Measurements from ENCODE around the gene REEP1. TPM values are rescaled to one million over a fixed set of nuclear protein-coding genes. Genes with fewer than 3 reads are reported as not detected.

REEP1 gene
- total and polyA plus RNA-seq, 3 donors from 2014 or later: 112 to 342 (median 241) TPM

DNA sequence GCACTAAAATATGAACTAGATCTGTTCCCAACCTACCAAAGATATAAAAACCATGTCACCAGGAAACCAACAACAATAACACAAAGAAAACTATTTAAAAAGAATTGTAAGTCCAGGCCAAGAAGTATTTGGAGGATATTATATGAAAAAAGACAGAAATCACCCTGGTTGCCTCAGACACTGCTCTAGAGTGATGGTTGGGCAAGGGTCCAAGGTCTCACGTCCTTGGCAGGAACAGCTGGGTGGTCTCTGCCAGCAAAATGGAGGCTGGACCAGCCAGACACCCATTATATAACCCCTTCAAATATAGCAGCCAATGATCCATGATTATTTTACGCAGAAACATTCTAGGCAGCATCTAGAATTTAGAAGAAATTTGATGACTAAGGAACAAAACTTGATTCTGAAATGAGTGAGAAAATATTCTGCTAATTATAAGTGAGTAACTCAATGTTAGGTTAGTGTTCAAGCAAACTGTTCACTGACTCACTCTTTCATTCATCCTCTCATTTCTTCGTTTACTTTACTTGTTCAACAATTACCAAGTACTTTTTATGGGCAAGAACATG lies 102.8 kb downstream of the REEP1 start:
- TF ChIP-seq CTCF (IDR thresholded peaks at IDR 0.05) (no peak), POLR2A (IDR thresholded peaks at IDR 0.05) (no peak)
- no peaks in the 10 kb centered on the region for H3K9me3 ChIP-seq
- H3K4me3 ChIP-seq: no peak overlapping the region
- peaks cover 12% of the 10 kb centered on the region for H3K4me1 ChIP-seq
- no peak for DNase-seq
- intact Hi-C loops (cut with DNase I; ENCODE audit: low total_unique reads): no loop called here
- no peak overlapping the region for H3K27ac ChIP-seq
- H3K27me3 ChIP-seq: no peaks in the 10 kb centered on the region
- no peaks in the 10 kb centered on the region for H3K36me3 ChIP-seq (ENCODE audit: low read depth, missing control alignments)
- WGBS, 2 donors: 60 to 69% methylated on average over 3 of the region's 3 CpGs

DNA sequence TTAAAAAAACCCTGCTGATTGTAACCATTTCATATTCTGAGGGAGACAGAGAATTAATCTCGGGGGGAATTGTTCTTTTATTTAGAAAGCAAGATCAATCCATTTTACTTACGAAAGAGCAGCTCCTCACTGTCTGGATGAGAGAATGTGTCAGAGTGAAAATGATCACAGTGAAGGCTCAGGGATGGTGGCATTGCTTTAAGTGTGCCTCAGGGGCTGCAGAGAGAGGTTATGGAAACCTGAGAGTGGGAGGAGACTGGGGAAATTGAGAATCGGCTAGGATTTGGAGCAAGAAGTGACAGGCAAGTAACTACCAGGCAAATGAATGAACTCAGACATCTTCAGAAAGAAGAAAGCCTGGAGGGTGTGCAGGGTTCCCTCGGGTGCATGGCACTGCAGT lies 104.0 kb downstream of the REEP1 start:
- no peaks in the 10 kb centered on the region for H3K36me3 ChIP-seq (ENCODE audit: low read depth, missing control alignments)
- H3K4me1 ChIP-seq: peaks cover 8% of the 10 kb centered on the region
- 72 to 75% methylated on average over 4 of the region's 4 CpGs for WGBS, 2 donors
- TF ChIP-seq POLR2A (IDR thresholded peaks at IDR 0.05) (no peak), CTCF (IDR thresholded peaks at IDR 0.05) (no peak)
- no peak overlapping the region for H3K4me3 ChIP-seq
- no peaks in the 10 kb centered on the region for H3K9me3 ChIP-seq
- intact Hi-C loops (cut with DNase I; ENCODE audit: low total_unique reads): no loop called here
- DNase-seq: no peak
- no peaks in the 10 kb centered on the region for H3K27me3 ChIP-seq
- no peak overlapping the region for H3K27ac ChIP-seq

GRCh38 chr2:86232910-86233309 lies 104.5 kb downstream of the REEP1 start:
- TF ChIP-seq POLR2A (IDR thresholded peaks at IDR 0.05) (no peak), CTCF (IDR thresholded peaks at IDR 0.05) (no peak)
- Histone ChIP-seq H3K4me3 (no peak overlapping the region), H3K36me3 (ENCODE audit: low read depth, missing control alignments) (no peaks in the 10 kb centered on the region), H3K9me3 (no peaks in the 10 kb centered on the region), H3K27me3 (no peaks in the 10 kb centered on the region), H3K27ac (no peak overlapping the region), H3K4me1 (peaks cover 3% of the 10 kb centered on the region)
- 92 to 94% methylated on average over 6 of the region's 6 CpGs for WGBS, 2 donors
- intact Hi-C loops (cut with DNase I; ENCODE audit: low total_unique reads): no loop called here
- DNase-seq: no peak

DNA sequence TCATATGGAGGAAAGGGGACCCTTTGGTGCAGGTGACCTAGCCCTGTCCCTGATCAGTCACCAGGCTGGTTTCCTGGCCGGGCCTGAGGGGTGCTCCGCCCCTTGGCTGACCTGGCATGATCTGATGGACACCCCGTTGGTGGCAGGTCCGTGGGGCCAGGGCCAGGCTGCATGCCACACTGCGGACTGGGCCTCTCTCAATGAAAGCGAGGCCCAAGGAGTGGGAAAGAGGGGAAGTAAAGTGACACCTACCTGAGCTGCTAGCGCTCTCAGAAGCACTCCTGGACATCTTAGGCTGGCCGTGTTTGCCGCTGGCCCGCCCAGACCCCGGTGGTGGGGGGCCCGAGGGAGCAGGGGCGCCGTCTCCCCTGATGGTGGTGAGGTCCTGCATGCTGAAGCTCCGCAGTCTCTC lies 105.0 kb downstream of the REEP1 start:
- H3K9me3 ChIP-seq: no peaks in the 10 kb centered on the region
- no peak overlapping the region for H3K4me3 ChIP-seq
- 86 to 96% methylated on average over 5 to 10 of the region's 15 CpGs for WGBS, 2 donors
- TF ChIP-seq CTCF (IDR thresholded peaks at IDR 0.05): no peak
- no peak for TF ChIP-seq POLR2A (IDR thresholded peaks at IDR 0.05)
- no peaks in the 10 kb centered on the region for H3K4me1 ChIP-seq
- H3K36me3 ChIP-seq (ENCODE audit: low read depth, missing control alignments): no peaks in the 10 kb centered on the region
- DNase-seq: no peak
- no peaks in the 10 kb centered on the region for H3K27me3 ChIP-seq
- H3K27ac ChIP-seq: no peak overlapping the region
- intact Hi-C loops (cut with DNase I; ENCODE audit: low total_unique reads): no loop called here

- 91 to 92% methylated on average over 7 to 13 of the region's 13 CpGs for WGBS, 2 donors
- H3K4me1 ChIP-seq: no peaks in the 10 kb centered on the region
- H3K27me3 ChIP-seq: no peaks in the 10 kb centered on the region
- intact Hi-C loops (cut with DNase I; ENCODE audit: low total_unique reads): no loop called here
- DNase-seq: no peak
- no peaks in the 10 kb centered on the region for H3K36me3 ChIP-seq (ENCODE audit: low read depth, missing control alignments)
- no peaks in the 10 kb centered on the region for H3K9me3 ChIP-seq
- H3K27ac ChIP-seq: no peak overlapping the region
- TF ChIP-seq CTCF (IDR thresholded peaks at IDR 0.05) (no peak), POLR2A (IDR thresholded peaks at IDR 0.05) (no peak)
- no peak overlapping the region for H3K4me3 ChIP-seq
Measured at GRCh38 chr2:86231680-86232372, 105.6 kb downstream of the REEP1 start.

Data from testis (tissue), 3 donors.